Hematopoietic multipotent progenitor cell treated with erythropoietin and hydrocortisone succinate and interleukin-3 and kit ligand, for 17 days (in vitro differentiated cells): Measurements from ENCODE around the gene SPEM2.
A peak's percentile ranks its signal among the peaks of the same experiment; 100 is the strongest.

Experiments
- DNase-seq: peaks from one replicate; pipeline ENCODE4 v3.0.0-alpha.2; 2015; ENCODE audit warnings: low spot score

The SPEM2 gene

DNA sequence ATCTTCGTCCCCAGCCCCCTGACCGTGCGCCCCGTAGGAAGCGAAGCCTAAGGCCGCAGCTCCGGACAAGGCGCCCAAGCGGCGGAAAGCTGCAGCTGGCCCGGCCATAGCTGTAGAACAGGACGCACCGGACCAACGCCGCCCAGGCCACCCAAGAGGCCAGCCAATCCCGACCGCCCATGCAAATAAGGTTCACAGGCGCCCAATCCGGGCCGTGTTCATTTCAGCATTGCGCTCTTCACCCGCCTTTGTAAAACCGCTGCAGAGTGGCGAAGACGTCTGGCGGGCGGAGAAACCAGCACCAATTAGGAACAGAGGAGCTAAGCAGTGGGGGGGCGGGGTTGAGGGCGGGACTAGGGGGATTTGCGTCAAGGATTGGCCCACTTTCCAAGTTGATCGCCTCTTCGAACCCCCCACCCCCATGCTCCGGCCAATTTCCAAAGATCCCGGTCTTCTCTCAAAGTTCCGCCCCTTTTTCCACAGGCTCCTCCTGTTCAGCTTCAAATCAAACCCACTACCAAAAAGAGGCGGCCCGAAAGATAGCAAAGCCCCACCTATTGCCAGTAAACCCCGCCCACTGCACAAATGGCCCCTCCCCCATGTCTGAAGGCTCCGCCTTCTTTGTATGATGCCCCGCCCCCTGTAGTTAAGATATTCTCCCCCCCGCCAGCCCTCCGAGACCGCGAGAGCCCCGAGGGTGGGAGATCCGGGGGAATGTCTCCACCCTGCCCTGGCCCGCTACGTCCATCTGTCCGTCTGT is 21.3 kb upstream of the SPEM2 start, which contains the start of gene TMEM256:
Gene TMEM256, minus strand, starts transcription at position 121 of the 760 bp plus-strand sequence. Its CDS starts 13 bp downstream, at position 108.
- DNase-seq = peak; percentile 97

GRCh38 chr17:7404737-7405349 is 20.6 kb upstream of the SPEM2 start:
- no peak for DNase-seq

DNA sequence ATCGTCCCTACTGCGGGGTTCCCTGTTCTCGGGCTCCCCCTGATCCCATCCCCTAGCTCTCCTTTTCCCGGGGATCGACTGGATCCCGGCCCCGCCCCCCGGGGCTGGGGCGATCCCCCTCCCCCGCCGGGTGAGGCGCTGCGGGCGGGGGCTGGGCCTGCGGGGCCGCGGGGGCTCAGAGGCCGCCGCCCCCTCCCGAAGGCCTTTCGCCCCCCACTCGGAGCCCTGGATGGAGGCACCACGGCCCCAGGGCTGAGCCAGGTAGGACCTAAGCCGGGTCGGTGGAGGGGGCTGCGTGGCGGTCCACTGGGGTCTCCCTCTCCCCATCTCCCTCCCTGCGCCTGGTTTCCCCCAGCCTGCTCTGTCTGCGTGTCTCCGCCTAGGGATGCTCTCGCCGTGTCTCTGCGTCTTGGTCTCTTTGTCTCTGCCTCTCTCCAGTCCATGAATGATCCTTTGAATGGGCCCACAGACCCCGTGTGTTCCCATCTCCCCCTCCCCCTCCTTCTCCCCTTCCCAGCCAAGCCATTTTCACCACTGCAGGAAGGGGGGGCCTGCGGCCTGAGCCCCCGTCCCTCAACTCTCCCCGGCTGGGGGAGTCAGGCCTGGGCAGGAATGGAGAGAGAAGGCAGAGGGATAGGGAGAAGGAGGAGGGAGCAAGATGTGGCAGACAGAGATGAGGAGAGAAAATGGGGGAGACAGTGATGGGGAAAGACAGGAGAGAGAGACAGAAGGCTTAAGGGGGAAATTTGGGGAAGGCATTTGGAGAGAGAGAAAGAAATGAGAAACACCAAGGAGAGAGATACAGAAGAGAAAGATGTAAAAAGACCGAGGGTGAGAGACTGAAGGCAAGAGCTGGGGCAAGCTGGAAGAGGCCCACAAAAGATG is 19.8 kb upstream of the SPEM2 start:
- DNase-seq = peak; percentile 7

GRCh38 chr17:7406235-7406825 is 19.1 kb upstream of the SPEM2 start:
- no peak for DNase-seq

GRCh38 chr17:7407082-7407481 is 18.3 kb upstream of the SPEM2 start:
- no peak for DNase-seq

- no peak for DNase-seq
Observed at GRCh38 chr17:7407485-7408251, 17.7 kb upstream of the SPEM2 start, which contains the start of gene NLGN2. Gene NLGN2 (plus strand): TSS chr17:7407845. CDS start chr17:7408256, 411 bp downstream.

- DNase-seq = no peak
Observed at GRCh38 chr17:7408252-7408727, 17.1 kb upstream of the SPEM2 start.

DNA sequence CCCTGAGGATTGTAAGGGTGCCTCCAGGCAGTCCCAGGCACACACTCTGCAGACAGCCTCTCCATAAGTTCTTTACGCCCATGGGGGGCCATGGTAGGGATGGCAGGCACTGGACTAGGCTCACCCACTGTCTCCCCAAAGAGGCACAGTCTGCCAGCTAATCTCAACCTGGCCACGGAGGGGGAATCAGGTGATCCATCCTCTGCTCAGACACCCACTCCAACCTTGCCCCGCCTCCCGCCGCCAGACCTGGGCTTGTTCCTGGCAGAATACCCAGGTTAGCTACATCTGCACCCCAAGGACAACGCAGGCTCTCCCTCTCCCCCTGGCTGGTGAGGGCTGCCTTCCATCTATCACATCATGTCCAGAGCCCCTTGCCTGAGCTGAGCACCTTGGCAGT is 16.6 kb upstream of the SPEM2 start:
- no peak for DNase-seq

DNA sequence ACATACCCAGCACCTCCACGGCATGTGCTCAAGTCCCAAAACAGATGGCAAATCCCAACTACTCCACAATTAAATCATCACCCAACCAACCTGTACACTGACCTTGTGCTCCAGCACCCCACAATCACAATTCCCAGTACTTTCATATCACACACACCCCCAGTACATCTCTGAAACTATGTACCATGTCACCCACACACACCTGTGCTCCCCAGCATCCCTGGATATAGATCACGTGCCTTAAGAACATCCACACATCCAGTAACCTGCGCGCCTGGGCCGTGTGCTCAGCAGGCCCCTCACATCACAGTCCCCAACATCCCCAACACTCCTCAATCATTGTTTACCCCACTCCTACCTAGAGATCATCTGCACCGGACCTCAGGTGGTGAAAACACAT is 15.7 kb upstream of the SPEM2 start:
- DNase-seq = no peak

- DNase-seq = no peak
Observed at GRCh38 chr17:7410634-7411426, 14.6 kb upstream of the SPEM2 start.

- DNase-seq = no peak
Observed at GRCh38 chr17:7411427-7411750, 14.0 kb upstream of the SPEM2 start.

DNA sequence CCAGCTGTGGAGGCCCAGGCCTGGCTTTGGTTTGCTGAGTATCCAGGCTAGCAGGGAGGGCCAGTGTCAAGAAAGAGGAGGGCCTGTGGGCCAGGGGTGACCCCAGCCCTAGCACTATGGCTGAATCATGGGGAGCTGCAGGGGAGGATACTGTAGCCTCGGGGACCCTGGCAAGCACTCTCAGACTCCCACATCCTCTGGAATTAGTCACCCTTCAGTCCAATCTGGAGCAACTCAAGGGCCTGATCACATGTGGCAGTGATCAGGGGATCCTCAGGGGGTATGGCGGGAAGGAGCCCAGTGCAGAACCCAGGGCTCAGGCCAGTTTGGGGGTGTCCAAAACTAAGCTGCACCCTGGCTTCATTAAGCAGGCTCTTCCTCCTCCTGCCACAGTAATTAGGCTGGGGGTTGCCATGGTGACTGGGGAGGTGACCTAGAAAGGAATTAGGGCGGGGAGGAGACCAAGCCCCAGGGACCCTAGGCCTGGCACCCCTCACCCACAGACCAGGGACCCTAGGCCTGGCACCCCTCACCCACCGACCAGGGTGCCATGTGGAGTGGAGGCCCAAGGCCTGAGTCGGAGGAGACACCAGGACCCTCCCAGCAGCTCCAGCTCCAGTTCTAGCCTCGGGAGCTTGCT is 11.9 kb upstream of the SPEM2 start:
- DNase-seq = no peak

GRCh38 chr17:7414837-7415236 is 10.6 kb upstream of the SPEM2 start:
- DNase-seq = no peak

- no peak for DNase-seq
Observed at GRCh38 chr17:7415784-7416183, 9.6 kb upstream of the SPEM2 start.

GRCh38 chr17:7416323-7416722 is 9.1 kb upstream of the SPEM2 start:
- DNase-seq = no peak

- no peak for DNase-seq
Observed at GRCh38 chr17:7417056-7417655, 8.3 kb upstream of the SPEM2 start.

DNA sequence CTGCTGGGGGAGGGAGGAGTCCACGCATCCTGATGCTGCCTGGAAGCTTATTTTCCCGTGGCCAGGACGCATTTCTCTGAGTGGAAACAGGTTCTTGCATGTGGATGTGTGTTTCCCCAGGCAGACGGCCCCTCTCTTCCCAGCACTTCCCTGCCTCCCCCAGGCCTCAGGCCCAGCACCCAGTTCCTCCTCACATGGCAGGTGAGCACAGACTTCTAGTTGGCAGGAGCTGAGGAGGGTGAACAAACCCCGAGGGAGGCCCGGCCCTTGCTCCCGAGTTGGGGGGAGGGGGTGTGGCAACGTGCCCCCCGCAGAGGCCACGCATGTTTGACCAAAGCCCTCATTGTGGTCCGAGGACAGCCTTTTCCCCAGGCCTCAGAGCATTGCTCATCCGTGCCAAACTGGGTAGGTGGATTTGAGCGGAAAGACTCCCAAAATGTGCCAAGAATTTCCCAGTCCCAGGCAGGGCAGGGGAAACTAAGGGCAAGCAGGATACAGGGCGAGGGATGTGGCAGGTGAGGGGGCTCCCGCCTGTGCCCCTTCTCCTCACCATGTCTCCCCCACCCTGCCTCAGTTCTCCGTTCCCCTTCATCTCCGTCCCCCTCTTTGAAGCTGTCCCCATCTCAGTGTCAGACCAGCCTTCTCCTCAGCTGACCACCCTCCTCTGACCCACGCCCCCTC is 6.8 kb upstream of the SPEM2 start:
- DNase-seq = no peak

GRCh38 chr17:7419819-7420610 is 5.4 kb upstream of the SPEM2 start, which contains the start of gene SPEM1:
Gene SPEM1 (plus strand): TSS chr17:7420324. CDS start chr17:7420385, 61 bp downstream.
- DNase-seq = no peak
